ENCODE data around the gene TMEM217.

- no peak for TF ChIP-seq EZH2 (IDR thresholded peaks at IDR 0.05; ENCODE audit: borderline replicate concordance, low read length)
- TF ChIP-seq, protein P1, sequence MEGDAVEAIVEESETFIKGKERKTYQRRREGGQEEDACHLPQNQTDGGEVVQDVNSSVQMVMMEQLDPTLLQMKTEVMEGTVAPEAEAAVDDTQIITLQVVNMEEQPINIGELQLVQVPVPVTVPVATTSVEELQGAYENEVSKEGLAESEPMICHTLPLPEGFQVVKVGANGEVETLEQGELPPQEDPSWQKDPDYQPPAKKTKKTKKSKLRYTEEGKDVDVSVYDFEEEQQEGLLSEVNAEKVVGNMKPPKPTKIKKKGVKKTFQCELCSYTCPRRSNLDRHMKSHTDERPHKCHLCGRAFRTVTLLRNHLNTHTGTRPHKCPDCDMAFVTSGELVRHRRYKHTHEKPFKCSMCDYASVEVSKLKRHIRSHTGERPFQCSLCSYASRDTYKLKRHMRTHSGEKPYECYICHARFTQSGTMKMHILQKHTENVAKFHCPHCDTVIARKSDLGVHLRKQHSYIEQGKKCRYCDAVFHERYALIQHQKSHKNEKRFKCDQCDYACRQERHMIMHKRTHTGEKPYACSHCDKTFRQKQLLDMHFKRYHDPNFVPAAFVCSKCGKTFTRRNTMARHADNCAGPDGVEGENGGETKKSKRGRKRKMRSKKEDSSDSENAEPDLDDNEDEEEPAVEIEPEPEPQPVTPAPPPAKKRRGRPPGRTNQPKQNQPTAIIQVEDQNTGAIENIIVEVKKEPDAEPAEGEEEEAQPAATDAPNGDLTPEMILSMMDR (IDR thresholded peaks at IDR 0.05; ENCODE audit: low read length), result no peak
Measured at GRCh38 chr6:37202788-37203491, 55.0 kb downstream of the TMEM217 start.

All from OCI-LY1 (cell line).